Stimulated activated CD8-positive, alpha-beta memory T cell treated with anti-CD3 and anti-CD28 coated beads, Interleukin-2, amount 100 ng/mL, for 1 hour (primary cell): ENCODE data around the gene ANKUB1.
"Not testable (repeated sequence)": the region's sequence is repeated elsewhere in the genome, so short reads cannot be mapped to it uniquely, and the experiment has no call there.

ENCODE experiments used
- DNase-seq, 2 donors: peaks; one replicate each; pipeline ENCODE4 v3.0.0-alpha.2; 2020; ENCODE audit warnings: low read depth in 2 of 2

ANKUB1 gene

GRCh38 chr3:149792452-149793270 is at the start of gene ANKUB1:
Gene ANKUB1 (minus strand): TSS chr3:149792554. CDS start chr3:149792366, 188 bp downstream.
- DNase-seq, result no peak

GRCh38 chr3:149839896-149840295 is 47.5 kb upstream of the ANKUB1 start:
- no peak for DNase-seq

GRCh38 chr3:149839469-149839868 is 47.1 kb upstream of the ANKUB1 start:
- not testable (repeated sequence) for DNase-seq

GRCh38 chr3:149838491-149838890 is 46.1 kb upstream of the ANKUB1 start:
- not testable (repeated sequence) for DNase-seq

- no peak for DNase-seq
These were observed 40.9 kb upstream of the ANKUB1 start for GRCh38 chr3:149833241-149833640.

GRCh38 chr3:149832086-149832485 is 39.7 kb upstream of the ANKUB1 start:
- DNase-seq, result no peak

GRCh38 chr3:149831321-149831720 is 39.0 kb upstream of the ANKUB1 start:
- no peak for DNase-seq

GRCh38 chr3:149830902-149831301 is 38.5 kb upstream of the ANKUB1 start:
- DNase-seq, result no peak

- not testable (repeated sequence) for DNase-seq
These were observed 37.3 kb upstream of the ANKUB1 start for GRCh38 chr3:149829631-149830030.

GRCh38 chr3:149828390-149828789 is 36.0 kb upstream of the ANKUB1 start:
- DNase-seq, result no peak

- no peak for DNase-seq
These were observed 34.3 kb upstream of the ANKUB1 start for GRCh38 chr3:149826636-149827035.

GRCh38 chr3:149820183-149820582 is 27.8 kb upstream of the ANKUB1 start:
- no peak for DNase-seq

- no peak for DNase-seq
These were observed 27.1 kb upstream of the ANKUB1 start for GRCh38 chr3:149819432-149819831.

- no peak for DNase-seq
These were observed 24.6 kb upstream of the ANKUB1 start for GRCh38 chr3:149816986-149817385.

GRCh38 chr3:149816311-149816710 is 24.0 kb upstream of the ANKUB1 start:
- DNase-seq, result no peak

- DNase-seq, result no peak
These were observed 23.4 kb upstream of the ANKUB1 start for GRCh38 chr3:149815728-149816127.

- DNase-seq, result no peak
These were observed 23.0 kb upstream of the ANKUB1 start for GRCh38 chr3:149815321-149815720.

- no peak for DNase-seq
These were observed 21.3 kb upstream of the ANKUB1 start for GRCh38 chr3:149813367-149814281.

- DNase-seq, result peak; percentile 84 to 88
These were observed 20.4 kb upstream of the ANKUB1 start, which contains the start of gene RNF13 for GRCh38 chr3:149812606-149813366. Gene RNF13 (plus strand): TSS chr3:149813215. CDS start chr3:149846027, 32,812 bp downstream.

- no peak for DNase-seq
These were observed 19.8 kb upstream of the ANKUB1 start for GRCh38 chr3:149812165-149812605.

- DNase-seq, result no peak
These were observed 18.5 kb upstream of the ANKUB1 start for GRCh38 chr3:149810846-149811245.

- no peak for DNase-seq
These were observed 17.3 kb upstream of the ANKUB1 start for GRCh38 chr3:149809699-149810098.
